Gastrocnemius medialis (tissue), 4 donors: ENCODE measurements around the gene FAM107B.

Experiments
- POLR2A ChIP-seq, 2 donors: fragments of 450-650 bp; IDR thresholded peaks; one replicate each; pipeline ENCODE4 v1.6.1; 2017; ENCODE audit warnings: antibody characterized with exemption in 2 of 2, mild to moderate bottlenecking in 2 of 2, moderate library complexity in 2 of 2
- TF ChIP-seq, protein P1 (sequence below), 5 experiments: fragments of 450-650 bp in 3 of 5; fragments of 200-600 bp in 2 of 5; sonication (generic) in 2 of 5; IDR thresholded peaks in 4 of 5; conservative IDR thresholded peaks in 1 of 5; 1 replicate in 4 of 5; 2 replicates in 1 of 5; pipeline ENCODE4 v1.5.1; 2016 to 2019; ENCODE audit warnings: antibody characterized with exemption in 5 of 5, mild to moderate bottlenecking in 3 of 5, moderate library complexity in 3 of 5

DNA sequence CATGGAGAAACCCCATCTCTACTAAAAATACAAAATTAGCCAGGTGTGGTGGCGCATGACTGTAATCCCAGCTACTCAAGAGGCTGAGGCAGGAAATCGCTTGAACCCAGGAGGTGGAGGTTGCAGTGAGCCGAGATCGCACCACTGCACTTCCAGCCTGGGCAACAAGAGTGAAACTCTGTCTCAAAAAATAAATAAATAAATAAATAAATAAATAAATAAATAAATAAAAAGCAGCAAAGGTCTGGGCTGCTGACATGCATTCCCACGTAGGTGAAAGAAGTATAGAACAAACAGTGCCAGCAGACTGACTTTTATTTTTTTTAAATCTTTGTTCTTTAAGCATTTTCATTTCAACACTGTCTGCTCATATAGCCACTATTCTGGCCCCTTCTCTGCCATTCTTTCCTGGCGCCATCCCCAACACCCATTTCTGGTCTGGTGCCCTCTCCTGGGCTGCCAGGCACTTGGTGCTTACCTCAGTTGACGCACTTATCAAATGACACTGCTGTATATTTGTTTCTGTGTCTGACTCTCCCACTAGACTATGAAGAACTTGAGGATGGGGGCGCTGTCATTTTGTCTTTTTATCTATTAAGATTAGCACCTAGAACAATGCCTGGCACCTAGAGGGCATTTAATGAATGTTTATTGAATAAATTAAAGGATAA, 15.6 kb downstream of the FAM107B start:
- no peak for TF ChIP-seq POLR2A (IDR thresholded peaks at IDR 0.05)
- TF ChIP-seq, protein P1, sequence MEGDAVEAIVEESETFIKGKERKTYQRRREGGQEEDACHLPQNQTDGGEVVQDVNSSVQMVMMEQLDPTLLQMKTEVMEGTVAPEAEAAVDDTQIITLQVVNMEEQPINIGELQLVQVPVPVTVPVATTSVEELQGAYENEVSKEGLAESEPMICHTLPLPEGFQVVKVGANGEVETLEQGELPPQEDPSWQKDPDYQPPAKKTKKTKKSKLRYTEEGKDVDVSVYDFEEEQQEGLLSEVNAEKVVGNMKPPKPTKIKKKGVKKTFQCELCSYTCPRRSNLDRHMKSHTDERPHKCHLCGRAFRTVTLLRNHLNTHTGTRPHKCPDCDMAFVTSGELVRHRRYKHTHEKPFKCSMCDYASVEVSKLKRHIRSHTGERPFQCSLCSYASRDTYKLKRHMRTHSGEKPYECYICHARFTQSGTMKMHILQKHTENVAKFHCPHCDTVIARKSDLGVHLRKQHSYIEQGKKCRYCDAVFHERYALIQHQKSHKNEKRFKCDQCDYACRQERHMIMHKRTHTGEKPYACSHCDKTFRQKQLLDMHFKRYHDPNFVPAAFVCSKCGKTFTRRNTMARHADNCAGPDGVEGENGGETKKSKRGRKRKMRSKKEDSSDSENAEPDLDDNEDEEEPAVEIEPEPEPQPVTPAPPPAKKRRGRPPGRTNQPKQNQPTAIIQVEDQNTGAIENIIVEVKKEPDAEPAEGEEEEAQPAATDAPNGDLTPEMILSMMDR (IDR thresholded peaks at IDR 0.05 in 4 of 5, conservative IDR thresholded peaks at IDR 0.05 in 1 of 5) = no peak
